Mammary epithelial cell (primary cell): Measurements from ENCODE around the gene TWSG1.

Source experiments
- EZH2 ChIP-seq: IDR thresholded peaks from 2 replicates; pipeline ENCODE4 v1.6.1; 2012; ENCODE audit warnings: low read length, inconsistent platforms, borderline replicate concordance
- TF ChIP-seq, protein P1 (sequence below), 2 donors: IDR thresholded peaks in 1 of 2; conservative IDR thresholded peaks in 1 of 2; 2 replicates each; pipeline ENCODE4 v1.5.1; 2011 to 2012; ENCODE audit warnings: inconsistent platforms in 2 of 2, low read length in 2 of 2, mild to moderate bottlenecking in 2 of 2, control low read depth in 1 of 2, low read depth in 1 of 2; ENCODE audit not compliant: insufficient read depth in 1 of 2; ENCODE audit errors: extremely low read depth in 1 of 2

DNA sequence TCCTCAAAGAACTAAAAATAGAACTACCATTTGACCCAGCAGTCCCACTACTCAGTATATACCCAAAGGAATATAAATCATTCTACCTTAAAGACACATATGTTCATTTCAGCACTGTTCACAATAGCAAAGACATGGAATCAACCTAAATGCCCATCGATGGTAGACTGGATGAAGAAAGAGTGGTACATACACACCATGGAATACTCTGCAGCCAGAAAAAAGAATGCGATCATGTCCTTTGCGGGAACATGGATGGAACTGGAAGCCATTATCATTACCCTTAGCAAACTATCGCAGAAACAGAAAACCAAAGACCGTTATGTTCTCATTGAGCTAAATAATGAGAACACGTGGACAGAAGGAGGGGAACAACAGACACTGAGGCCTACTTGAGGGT lies 44.5 kb downstream of the TWSG1 start:
- TF ChIP-seq, protein P1, sequence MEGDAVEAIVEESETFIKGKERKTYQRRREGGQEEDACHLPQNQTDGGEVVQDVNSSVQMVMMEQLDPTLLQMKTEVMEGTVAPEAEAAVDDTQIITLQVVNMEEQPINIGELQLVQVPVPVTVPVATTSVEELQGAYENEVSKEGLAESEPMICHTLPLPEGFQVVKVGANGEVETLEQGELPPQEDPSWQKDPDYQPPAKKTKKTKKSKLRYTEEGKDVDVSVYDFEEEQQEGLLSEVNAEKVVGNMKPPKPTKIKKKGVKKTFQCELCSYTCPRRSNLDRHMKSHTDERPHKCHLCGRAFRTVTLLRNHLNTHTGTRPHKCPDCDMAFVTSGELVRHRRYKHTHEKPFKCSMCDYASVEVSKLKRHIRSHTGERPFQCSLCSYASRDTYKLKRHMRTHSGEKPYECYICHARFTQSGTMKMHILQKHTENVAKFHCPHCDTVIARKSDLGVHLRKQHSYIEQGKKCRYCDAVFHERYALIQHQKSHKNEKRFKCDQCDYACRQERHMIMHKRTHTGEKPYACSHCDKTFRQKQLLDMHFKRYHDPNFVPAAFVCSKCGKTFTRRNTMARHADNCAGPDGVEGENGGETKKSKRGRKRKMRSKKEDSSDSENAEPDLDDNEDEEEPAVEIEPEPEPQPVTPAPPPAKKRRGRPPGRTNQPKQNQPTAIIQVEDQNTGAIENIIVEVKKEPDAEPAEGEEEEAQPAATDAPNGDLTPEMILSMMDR (conservative IDR thresholded peaks at IDR 0.05 in 1 of 2, IDR thresholded peaks at IDR 0.05 in 1 of 2; ENCODE audit: extremely low read depth in 1 of 2, insufficient read depth in 1 of 2, low read depth in 1 of 2, low read length in 2 of 2) = no peak
- no peak for TF ChIP-seq EZH2
